ENCODE data around the gene LAMTOR5. TPM values are rescaled to one million over a fixed set of nuclear protein-coding genes. Genes with fewer than 3 reads are reported as not detected.

LAMTOR5 gene
- polyA plus RNA-seq, 1 of the 3 experiments (the other 2 are of a cell fraction): 442 TPM

DNA sequence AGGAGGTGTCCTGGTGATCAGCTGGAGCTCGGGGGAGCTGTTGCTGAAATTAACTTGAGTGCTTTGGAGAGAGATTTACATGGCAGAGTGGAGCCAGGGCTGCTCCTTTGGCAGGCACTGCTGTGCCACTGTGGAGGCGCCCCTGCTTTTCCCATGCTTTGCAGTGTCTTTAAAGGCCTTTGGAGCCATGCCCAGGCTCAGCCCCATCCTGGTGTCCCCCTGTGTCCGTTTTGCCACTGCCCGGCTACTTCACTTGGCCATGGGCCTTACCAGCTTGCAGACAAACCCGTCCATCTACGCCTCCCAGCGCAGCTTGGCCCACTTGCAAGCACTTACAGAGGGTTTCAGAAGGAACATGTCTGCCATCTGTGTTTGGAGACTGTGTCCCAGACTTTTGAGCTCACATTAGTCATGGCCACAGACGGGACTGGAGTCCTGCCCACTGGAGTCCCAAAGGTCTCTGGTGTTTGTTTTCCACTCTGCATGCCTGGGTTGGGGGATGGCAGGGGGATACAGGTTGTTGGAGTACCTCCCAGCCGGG is 18.2 kb upstream of the LAMTOR5 start:
- DNase-seq: no peak
- Histone ChIP-seq H3K4me1 (ENCODE audit: control insufficient read depth in 1 of 2, insufficient read depth in 2 of 2, low read depth in 1 of 2, low read length in 1 of 2) (no peaks in the 10 kb centered on the region; a peak in 1 of 4 replicates), H3F3A (replicated peaks; ENCODE audit: insufficient read depth) (no peaks in the 10 kb centered on the region), H3K9me3 (no peaks in the 10 kb centered on the region), H4K20me1 (ENCODE audit: insufficient read depth) (no peaks in the 10 kb centered on the region), H3K9ac (no peak overlapping the region), H3K79me2 (ENCODE audit: insufficient read depth) (no peaks in the 10 kb centered on the region), H3K27me3 (ENCODE audit: insufficient read depth) (peaks cover 14% of the 10 kb centered on the region; the same call in 1 of the 2 replicates), H2AFZ (ENCODE audit: low read depth) (no peak overlapping the region), H3K27ac (ENCODE audit: low read depth in 2 of 2, low read length in 1 of 2) (no peak overlapping the region), H3K4me2 (no peak overlapping the region), H3K9me2 (no peaks in the 10 kb centered on the region), H3K36me3 (replicated peaks in 1 of 2; ENCODE audit: control insufficient read depth in 1 of 2, insufficient read depth in 2 of 2, low read length in 1 of 2) (no peaks in the 10 kb centered on the region), H3K4me3 (ENCODE audit: low read depth in 2 of 2, low read length in 1 of 2) (no peak overlapping the region)
- ChIA-PET CTCF (interaction anchor here (0.9 to 8.2 kb wide), 3 partner anchors 8 to 34 kb away, joined by 5 to 41 read pairs (median 9); no protein-coding TSS in a partner anchor), POLR2A (no interaction called here)
- TF ChIP-seq RCOR1 (IDR thresholded peaks at IDR 0.05; ENCODE audit: low read length) (no peak), RFX5 (IDR thresholded peaks at IDR 0.05; ENCODE audit: low read length) (no peak), MEF2A (IDR thresholded peaks at IDR 0.05; ENCODE audit: borderline replicate concordance, low read depth) (no peak), YY1 (IDR thresholded peaks at IDR 0.05; ENCODE audit: low read depth) (no peak), PBX3 (IDR thresholded peaks at IDR 0.05) (no peak), FOXJ3 (CRISPR knock-in tag; IDR thresholded peaks at IDR 0.05) (no peak), RAD21 (IDR thresholded peaks at IDR 0.05; ENCODE audit: low read length) (no peak), ELF1 (IDR thresholded peaks at IDR 0.05) (no peak), MXI1 (IDR thresholded peaks at IDR 0.05; ENCODE audit: low read depth, low read length) (no peak), SMC3 (IDR thresholded peaks at IDR 0.05; ENCODE audit: low read depth, low read length) (no peak), GATA2 (CRISPR knock-in tag; IDR thresholded peaks at IDR 0.05) (no peak), POLR2AphosphoS5 (IDR thresholded peaks at IDR 0.05; ENCODE audit: low read depth, low read length) (no peak), TEAD4 (IDR thresholded peaks at IDR 0.05; ENCODE audit: borderline replicate concordance, insufficient read depth) (no peak), MAX (IDR thresholded peaks at IDR 0.05; ENCODE audit: low read depth) (no peak), FOSL2 (IDR thresholded peaks at IDR 0.05; ENCODE audit: borderline replicate concordance, low read depth) (no peak), REST (IDR thresholded peaks at IDR 0.05; ENCODE audit: low read depth, low read length) (no peak)
- TF ChIP-seq, protein P1, sequence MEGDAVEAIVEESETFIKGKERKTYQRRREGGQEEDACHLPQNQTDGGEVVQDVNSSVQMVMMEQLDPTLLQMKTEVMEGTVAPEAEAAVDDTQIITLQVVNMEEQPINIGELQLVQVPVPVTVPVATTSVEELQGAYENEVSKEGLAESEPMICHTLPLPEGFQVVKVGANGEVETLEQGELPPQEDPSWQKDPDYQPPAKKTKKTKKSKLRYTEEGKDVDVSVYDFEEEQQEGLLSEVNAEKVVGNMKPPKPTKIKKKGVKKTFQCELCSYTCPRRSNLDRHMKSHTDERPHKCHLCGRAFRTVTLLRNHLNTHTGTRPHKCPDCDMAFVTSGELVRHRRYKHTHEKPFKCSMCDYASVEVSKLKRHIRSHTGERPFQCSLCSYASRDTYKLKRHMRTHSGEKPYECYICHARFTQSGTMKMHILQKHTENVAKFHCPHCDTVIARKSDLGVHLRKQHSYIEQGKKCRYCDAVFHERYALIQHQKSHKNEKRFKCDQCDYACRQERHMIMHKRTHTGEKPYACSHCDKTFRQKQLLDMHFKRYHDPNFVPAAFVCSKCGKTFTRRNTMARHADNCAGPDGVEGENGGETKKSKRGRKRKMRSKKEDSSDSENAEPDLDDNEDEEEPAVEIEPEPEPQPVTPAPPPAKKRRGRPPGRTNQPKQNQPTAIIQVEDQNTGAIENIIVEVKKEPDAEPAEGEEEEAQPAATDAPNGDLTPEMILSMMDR (IDR thresholded peaks at IDR 0.05): no peak
- WGBS (ENCODE audit: low lambda C conversion rate): 52% methylated on average over 6 of the region's 9 CpGs
